Activated CD8-positive, alpha-beta memory T cell treated with anti-CD3 and anti-CD28 coated beads, Interleukin-2, amount 10 ng/mL, durations not matched to agents 7 days and 5 days (primary cell): Measurements from ENCODE around the gene ASB14. TPM values are rescaled to one million over a fixed set of nuclear protein-coding genes. Genes with fewer than 3 reads are reported as not detected.

Source experiments
- ATAC-seq: fragments of 150-1000 bp; cut with Tn5 transposase; one replicate; pipeline ENCODE4 v1.10.0; 2021; ENCODE audit warnings: moderate library complexity
- CTCF ChIA-PET: fragments of 350-600 bp; sonication (Branson Sonifier 250); formaldehyde crosslinking; loops from one replicate; lab custom pipeline; 2021; ENCODE audit warnings: antibody characterized with exemption; lab: Charles Lee
- DNase-seq: peaks from one replicate; pipeline ENCODE4 v3.0.0-alpha.2; 2020
- H3K27ac Mint-ChIP-seq: one replicate; pipeline ENCODE4 v1.8.0; 2021; ENCODE audit warnings: mild to moderate bottlenecking, mixed read lengths
- H3K27me3 Mint-ChIP-seq: one replicate; pipeline ENCODE4 v1.8.0; 2021; ENCODE audit warnings: mixed read lengths
- H3K36me3 Mint-ChIP-seq: one replicate; pipeline ENCODE4 v1.8.0; 2021; ENCODE audit warnings: mild to moderate bottlenecking, mixed read lengths
- H3K4me1 Mint-ChIP-seq: one replicate; pipeline ENCODE4 v1.8.0; 2021; ENCODE audit warnings: mixed read lengths
- H3K4me3 Mint-ChIP-seq: one replicate; pipeline ENCODE4 v1.8.0; 2021; ENCODE audit warnings: mild to moderate bottlenecking, moderate library complexity, mixed read lengths
- H3K9me3 Mint-ChIP-seq: one replicate; pipeline ENCODE4 v1.8.0; 2022; ENCODE audit warnings: low read depth, mixed read lengths
- total RNA-seq, 2 experiments: library from RNA; stranded (reverse); gene quantifications; one replicate each; pipeline ENCODE4 v1.2.3, GENCODE V29; 2021

ASB14 gene
- total RNA-seq, 2 experiments from 2014 or later, result not detected

- no peak overlapping the region for H3K27ac Mint-ChIP-seq
- no peaks in the 10 kb centered on the region for H3K36me3 Mint-ChIP-seq
- H3K27me3 Mint-ChIP-seq, result peaks cover 9% of the 10 kb centered on the region
- CTCF ChIA-PET, result interaction anchor here (1.3 kb wide), 1 partner anchor 118 kb away, joined by 3 read pairs; no protein-coding TSS in a partner anchor
- H3K9me3 Mint-ChIP-seq, result no peaks in the 10 kb centered on the region
- peaks cover 5% of the 10 kb centered on the region for H3K4me1 Mint-ChIP-seq
- ATAC-seq (no peak), DNase-seq (no peak)
- no peak overlapping the region for H3K4me3 Mint-ChIP-seq
Observed at GRCh38 chr3:57287205-57287604, 5.3 kb downstream of the ASB14 start.

- ATAC-seq, result no peak
- no peak for DNase-seq
- Mint-ChIP-seq H3K4me3 (no peak overlapping the region), H3K36me3 (peaks cover 3% of the 10 kb centered on the region), H3K27me3 (no peaks in the 10 kb centered on the region), H3K4me1 (peaks cover 7% of the 10 kb centered on the region), H3K27ac (no peak overlapping the region), H3K9me3 (no peaks in the 10 kb centered on the region)
- CTCF ChIA-PET, result no interaction called here
Observed at GRCh38 chr3:57283334-57283733, 9.2 kb downstream of the ASB14 start.

- H3K27me3 Mint-ChIP-seq, result no peaks in the 10 kb centered on the region
- ATAC-seq (no peak), DNase-seq (no peak)
- no peak overlapping the region for H3K27ac Mint-ChIP-seq
- H3K9me3 Mint-ChIP-seq, result no peaks in the 10 kb centered on the region
- peaks cover 7% of the 10 kb centered on the region for H3K4me1 Mint-ChIP-seq
- CTCF ChIA-PET, result no interaction called here
- peaks cover 9% of the 10 kb centered on the region for H3K36me3 Mint-ChIP-seq
- H3K4me3 Mint-ChIP-seq, result no peak overlapping the region
Observed at GRCh38 chr3:57281715-57282114, 10.8 kb downstream of the ASB14 start.

- peaks cover 7% of the 10 kb centered on the region for H3K4me1 Mint-ChIP-seq
- CTCF ChIA-PET, result interaction anchor here (0.6 kb wide), 1 partner anchor 164 kb away, joined by 4 read pairs; no protein-coding TSS in a partner anchor
Observed at GRCh38 chr3:57279685-57280084, 12.8 kb downstream of the ASB14 start.

GRCh38 chr3:57278237-57278636, 14.2 kb downstream of the ASB14 start:
- no peak for ATAC-seq
- Mint-ChIP-seq H3K4me1 (peaks cover 7% of the 10 kb centered on the region), H3K27me3 (no peaks in the 10 kb centered on the region), H3K27ac (no peak overlapping the region), H3K4me3 (no peak overlapping the region), H3K9me3 (no peaks in the 10 kb centered on the region), H3K36me3 (peaks cover 13% of the 10 kb centered on the region)
- CTCF ChIA-PET, result no interaction called here
- no peak for DNase-seq

More at GRCh38 chr3:57279685-57280084, 12.8 kb downstream of the ASB14 start:
- Mint-ChIP-seq H3K4me3 (no peak overlapping the region), H3K36me3 (peaks cover 13% of the 10 kb centered on the region), H3K27ac (no peak overlapping the region), H3K27me3 (no peaks in the 10 kb centered on the region), H3K9me3 (no peaks in the 10 kb centered on the region)
- no peak for DNase-seq
- ATAC-seq, result no peak

- H3K9me3 Mint-ChIP-seq, result no peaks in the 10 kb centered on the region
- CTCF ChIA-PET, result no interaction called here
- no peaks in the 10 kb centered on the region for H3K27me3 Mint-ChIP-seq
- no peak for DNase-seq
- no peak overlapping the region for H3K4me3 Mint-ChIP-seq
- H3K27ac Mint-ChIP-seq, result no peak overlapping the region
- H3K36me3 Mint-ChIP-seq, result peaks cover 21% of the 10 kb centered on the region
- no peak for ATAC-seq
- no peaks in the 10 kb centered on the region for H3K4me1 Mint-ChIP-seq
Observed at GRCh38 chr3:57275393-57275792, 17.1 kb downstream of the ASB14 start.

GRCh38 chr3:57274845-57275244, 17.6 kb downstream of the ASB14 start:
- peaks cover 21% of the 10 kb centered on the region for H3K36me3 Mint-ChIP-seq
- no peaks in the 10 kb centered on the region for H3K27me3 Mint-ChIP-seq
- H3K27ac Mint-ChIP-seq, result no peak overlapping the region
- no peak overlapping the region for H3K4me3 Mint-ChIP-seq
- ATAC-seq (no peak), DNase-seq (no peak)
- no peaks in the 10 kb centered on the region for H3K9me3 Mint-ChIP-seq
- no peaks in the 10 kb centered on the region for H3K4me1 Mint-ChIP-seq
- CTCF ChIA-PET, result no interaction called here

GRCh38 chr3:57268416-57268815, 24.1 kb downstream of the ASB14 start:
- no peaks in the 10 kb centered on the region for H3K4me1 Mint-ChIP-seq
- no peak overlapping the region for H3K4me3 Mint-ChIP-seq
- H3K36me3 Mint-ChIP-seq, result peaks cover 63% of the 10 kb centered on the region
- CTCF ChIA-PET, result no interaction called here
- H3K27me3 Mint-ChIP-seq, result no peaks in the 10 kb centered on the region
- ATAC-seq, result no peak
- DNase-seq, result no peak
- H3K9me3 Mint-ChIP-seq, result peaks cover 2% of the 10 kb centered on the region
- no peak overlapping the region for H3K27ac Mint-ChIP-seq

GRCh38 chr3:57261929-57262328, 30.6 kb downstream of the ASB14 start:
- H3K9me3 Mint-ChIP-seq, result peaks cover 6% of the 10 kb centered on the region
- H3K4me3 Mint-ChIP-seq, result no peak overlapping the region
- H3K4me1 Mint-ChIP-seq, result no peaks in the 10 kb centered on the region
- no peak for DNase-seq
- no peak overlapping the region for H3K27ac Mint-ChIP-seq
- no peak for ATAC-seq
- H3K36me3 Mint-ChIP-seq, result peaks cover 66% of the 10 kb centered on the region
- CTCF ChIA-PET, result no interaction called here
- H3K27me3 Mint-ChIP-seq, result no peaks in the 10 kb centered on the region

- DNase-seq, result no peak
Observed at GRCh38 chr3:57261119-57261518, 31.4 kb downstream of the ASB14 start.

GRCh38 chr3:57257678-57258077, 34.8 kb downstream of the ASB14 start:
- Mint-ChIP-seq H3K9me3 (peaks cover 2% of the 10 kb centered on the region), H3K36me3 (peaks cover 36% of the 10 kb centered on the region), H3K27me3 (no peaks in the 10 kb centered on the region), H3K4me1 (no peaks in the 10 kb centered on the region), H3K4me3 (no peak overlapping the region), H3K27ac (no peak overlapping the region)
- ATAC-seq (no peak), DNase-seq (no peak)
- CTCF ChIA-PET, result no interaction called here

More at GRCh38 chr3:57261119-57261518, 31.4 kb downstream of the ASB14 start:
- CTCF ChIA-PET, result no interaction called here
- peaks cover 59% of the 10 kb centered on the region for H3K36me3 Mint-ChIP-seq
- no peak overlapping the region for H3K4me3 Mint-ChIP-seq
- ATAC-seq, result no peak
- H3K4me1 Mint-ChIP-seq, result no peaks in the 10 kb centered on the region
- H3K27me3 Mint-ChIP-seq, result no peaks in the 10 kb centered on the region
- peaks cover 6% of the 10 kb centered on the region for H3K9me3 Mint-ChIP-seq
- no peak overlapping the region for H3K27ac Mint-ChIP-seq

GRCh38 chr3:57256844-57257243, 35.6 kb downstream of the ASB14 start:
- peaks cover 34% of the 10 kb centered on the region for H3K36me3 Mint-ChIP-seq
- DNase-seq (no peak), ATAC-seq (no peak)
- CTCF ChIA-PET, result no interaction called here
- H3K27me3 Mint-ChIP-seq, result no peaks in the 10 kb centered on the region
- H3K9me3 Mint-ChIP-seq, result no peaks in the 10 kb centered on the region
- H3K4me1 Mint-ChIP-seq, result no peaks in the 10 kb centered on the region
- no peak overlapping the region for H3K4me3 Mint-ChIP-seq
- no peak overlapping the region for H3K27ac Mint-ChIP-seq

- H3K4me3 Mint-ChIP-seq, result no peak overlapping the region
- no peaks in the 10 kb centered on the region for H3K4me1 Mint-ChIP-seq
- H3K36me3 Mint-ChIP-seq, result peaks cover 20% of the 10 kb centered on the region
- no peaks in the 10 kb centered on the region for H3K27me3 Mint-ChIP-seq
- ATAC-seq, result no peak
- peak overlapping the region; percentile 17 for H3K27ac Mint-ChIP-seq
- DNase-seq, result no peak
- CTCF ChIA-PET, result no interaction called here
- H3K9me3 Mint-ChIP-seq, result no peaks in the 10 kb centered on the region
Observed at GRCh38 chr3:57252404-57252803, 40.1 kb downstream of the ASB14 start.

GRCh38 chr3:57244946-57245345, 47.5 kb downstream of the ASB14 start:
- H3K4me3 Mint-ChIP-seq, result no peak overlapping the region
- CTCF ChIA-PET, result interaction anchor here (1.4 kb wide), 1 partner anchor 22 kb away, joined by 3 read pairs; no protein-coding TSS in a partner anchor

More at GRCh38 chr3:57244946-57245345, 47.5 kb downstream of the ASB14 start:
- Mint-ChIP-seq H3K27ac (no peak overlapping the region), H3K9me3 (no peaks in the 10 kb centered on the region), H3K27me3 (no peaks in the 10 kb centered on the region), H3K36me3 (peaks cover 34% of the 10 kb centered on the region), H3K4me1 (no peaks in the 10 kb centered on the region)
- ATAC-seq (no peak), DNase-seq (no peak)
